Heart left ventricle (tissue), 13 donors: Measurements from ENCODE around the gene TNFAIP8L1.

Source experiments
- CTCF ChIP-seq, 12 donors: fragments of 200-600 bp; sonication (generic) in 4 of 12; IDR thresholded peaks; one replicate each; pipeline versions ENCODE4 v1.5.0 to v1.8.0; 2018 to 2022; ENCODE audit warnings: antibody characterized with exemption in 12 of 12, mild to moderate bottlenecking in 5 of 12
- POLR2A ChIP-seq, 2 donors: fragments of 450-650 bp; IDR thresholded peaks; one replicate each; pipeline ENCODE4 v1.6.1; 2017; ENCODE audit warnings: antibody characterized with exemption in 2 of 2, mild to moderate bottlenecking in 2 of 2, moderate library complexity in 2 of 2
- donor health status: ischemic (EF 13 %, LVEDD 7.1; RV severe dilation, severe dysfunction).
- donor health status: DM: no; HTN: yes; CAD: no.
- donor health status: DM: no; HTN: no; CAD: no.
- donor health status: ischemic (EF 25% LVEDD 6.9; RV normal size, moderate dysfunction).
- donor health status: ischemic (EF 25% LVEDD 5.7; RV mildly dilated, moderate dysfunction).
- donor health status: ischemic (EF 35%, LVEDD 5.7; RV mildly dilated, moderate dysfunction).
- donor health status: nonischemic (EF 11% LVEDD 7.7; RV severe dilation, severe dysfunction).
- donor health status: DM: yes; HTN: yes; CAD: no.
- donor health status: PGD.
- donor health status: ischemic (EF 29% LVEDD 5.4; RV normal size, mild dysfunction).
- donor health status: nonischemic (EF 23%, LVEDD 6.1; RV moderate dilation, normal function).

GRCh38 chr19:4606181-4606580 lies 33.1 kb upstream of the TNFAIP8L1 start:
- no peak for TF ChIP-seq CTCF (IDR thresholded peaks at IDR 0.05)
- no peak for TF ChIP-seq POLR2A (IDR thresholded peaks at IDR 0.05)
